A549 (cell line): Measurements from ENCODE around the gene RDH11.

Source experiments
- CHD2 ChIP-seq: fragments of 150-350 bp; IDR thresholded peaks from 2 replicates; pipeline ENCODE4 v1.6.1; 2014; ENCODE audit warnings: low read length; ENCODE audit not compliant: partially characterized antibody
- FOSB ChIP-seq: fragments of 250-450 bp; sonication (Bioruptor Pico); IDR thresholded peaks from 2 replicates; pipeline ENCODE4 v1.5.0; 2020; ENCODE audit warnings: mild to moderate bottlenecking, moderate library complexity
- POLR2A ChIP-seq: IDR thresholded peaks from 2 replicates; pipeline ENCODE4 v1.6.1; 2012; ENCODE audit warnings: mild to moderate bottlenecking, low read length

DNA sequence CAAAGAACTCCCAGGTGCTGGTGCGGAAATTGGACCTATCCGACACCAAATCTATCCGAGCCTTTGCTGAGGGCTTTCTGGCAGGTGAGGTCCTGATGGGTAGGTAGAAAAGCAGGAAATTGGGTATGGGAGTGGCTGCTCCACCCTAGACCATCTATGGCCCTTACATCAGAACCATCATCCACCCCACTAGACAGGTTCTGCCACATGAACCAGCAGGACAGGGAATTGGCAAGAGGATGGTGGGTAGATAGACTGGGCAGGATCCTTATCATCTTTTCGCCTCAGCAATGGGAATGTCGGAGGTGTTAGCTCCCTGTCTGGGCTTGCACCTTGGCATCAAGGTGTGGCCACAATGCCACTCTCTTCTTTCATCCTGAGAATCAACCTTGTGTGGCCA is 29.6 kb upstream of the RDH11 start:
- TF ChIP-seq POLR2A: no peak
- TF ChIP-seq CHD2: no peak
- no peak for TF ChIP-seq FOSB (CRISPR knock-in tag)
